ENCODE measurements around the gene PRDM15.

- TF ChIP-seq EZH2 (IDR thresholded peaks at IDR 0.05; ENCODE audit: insufficient read depth, poor library complexity, severe bottlenecking) = no peak
- TF ChIP-seq EZH2phosphoT487 (IDR thresholded peaks at IDR 0.05; ENCODE audit: insufficient read depth, low read depth) = no peak
Measured at GRCh38 chr21:41775149-41775472, 104.0 kb downstream of the PRDM15 start.
